Astrocyte of the cerebellum (primary cell): ENCODE results near the gene PLAC8L1.

Source experiments
- DNase-seq: peaks from one replicate; pipeline ENCODE4 v3.0.0-alpha.2; 2011; ENCODE audit warnings: low read depth
- H3K4me3 ChIP-seq: 2 replicates; pipeline ENCODE4 v1.5.1; 2011; ENCODE audit warnings: mild to moderate bottlenecking, low read depth, low read length, moderate library complexity
- in situ Hi-C: cut with HindIII; loops from 2 replicates; pipeline ENCODE4 v1.10.0; 2017; ENCODE audit warnings: low sequenced_read_pairs
- TF ChIP-seq, protein P1 (sequence below): IDR thresholded peaks from 2 replicates; pipeline ENCODE4 v1.5.1; 2012; ENCODE audit warnings: low read length, low read depth, moderate library complexity, mild to moderate bottlenecking; ENCODE audit errors: missing control alignments

Gene PLAC8L1

DNA sequence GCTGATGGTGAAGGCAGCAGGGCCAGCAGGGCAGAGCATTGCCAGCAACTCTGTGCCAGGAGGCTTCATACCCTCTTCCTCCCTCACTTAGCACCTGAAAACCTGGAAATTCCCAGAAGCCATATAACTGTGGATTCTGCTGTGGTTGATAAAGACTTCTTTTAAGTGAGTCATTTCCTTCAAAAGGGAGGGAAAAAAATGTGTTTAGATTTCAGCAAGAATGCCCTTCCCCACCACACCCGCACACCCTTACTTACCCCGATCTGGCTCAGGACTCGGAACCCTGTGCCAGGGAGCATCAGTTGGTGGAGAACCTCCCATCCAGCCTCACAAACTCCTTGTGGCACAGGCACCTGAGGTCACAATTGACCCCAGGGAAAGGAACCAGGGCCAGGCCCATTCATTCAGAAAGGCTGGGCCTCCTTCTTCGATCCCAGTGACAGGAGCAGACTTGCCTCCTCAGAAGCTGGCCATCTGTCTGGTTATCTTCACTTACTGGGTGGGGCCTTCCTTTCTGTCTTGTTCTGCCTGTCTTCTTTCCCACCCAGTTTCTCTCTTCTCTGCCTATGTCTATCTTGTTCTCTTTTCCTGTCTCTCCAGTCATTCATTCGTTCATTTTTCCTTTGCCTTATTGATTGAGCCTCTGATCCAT lies 62.6 kb downstream of the PLAC8L1 start:
- in situ Hi-C loops: no loop called here
- H3K4me3 ChIP-seq: no peak overlapping the region
- peak; percentile 34 for DNase-seq
- TF ChIP-seq, protein P1, sequence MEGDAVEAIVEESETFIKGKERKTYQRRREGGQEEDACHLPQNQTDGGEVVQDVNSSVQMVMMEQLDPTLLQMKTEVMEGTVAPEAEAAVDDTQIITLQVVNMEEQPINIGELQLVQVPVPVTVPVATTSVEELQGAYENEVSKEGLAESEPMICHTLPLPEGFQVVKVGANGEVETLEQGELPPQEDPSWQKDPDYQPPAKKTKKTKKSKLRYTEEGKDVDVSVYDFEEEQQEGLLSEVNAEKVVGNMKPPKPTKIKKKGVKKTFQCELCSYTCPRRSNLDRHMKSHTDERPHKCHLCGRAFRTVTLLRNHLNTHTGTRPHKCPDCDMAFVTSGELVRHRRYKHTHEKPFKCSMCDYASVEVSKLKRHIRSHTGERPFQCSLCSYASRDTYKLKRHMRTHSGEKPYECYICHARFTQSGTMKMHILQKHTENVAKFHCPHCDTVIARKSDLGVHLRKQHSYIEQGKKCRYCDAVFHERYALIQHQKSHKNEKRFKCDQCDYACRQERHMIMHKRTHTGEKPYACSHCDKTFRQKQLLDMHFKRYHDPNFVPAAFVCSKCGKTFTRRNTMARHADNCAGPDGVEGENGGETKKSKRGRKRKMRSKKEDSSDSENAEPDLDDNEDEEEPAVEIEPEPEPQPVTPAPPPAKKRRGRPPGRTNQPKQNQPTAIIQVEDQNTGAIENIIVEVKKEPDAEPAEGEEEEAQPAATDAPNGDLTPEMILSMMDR: no peak

GRCh38 chr5:146041180-146041789 lies 64.1 kb downstream of the PLAC8L1 start:
- in situ Hi-C loops: no loop called here
- no peak for DNase-seq
- H3K4me3 ChIP-seq: no peak overlapping the region
- TF ChIP-seq, protein P1: peak; percentile 30

DNA sequence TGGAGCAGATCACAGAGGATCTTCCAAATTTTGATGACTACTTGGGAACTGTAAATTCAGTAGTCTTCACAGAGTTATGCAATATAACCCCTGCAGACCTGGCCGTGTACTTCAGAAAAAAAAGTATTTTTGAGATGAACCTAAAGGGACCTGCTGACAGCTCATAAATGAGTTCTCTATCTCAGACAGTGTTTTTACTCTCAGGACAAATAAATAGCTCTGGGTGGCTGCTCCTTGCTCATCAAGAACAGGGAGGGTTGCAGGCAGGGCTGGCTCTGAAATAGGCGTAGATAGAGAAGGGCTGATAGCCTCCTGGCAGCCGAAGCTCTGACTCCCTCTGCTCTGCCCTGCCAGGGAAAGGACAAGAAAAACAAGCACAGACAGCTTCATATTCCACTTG lies 64.8 kb downstream of the PLAC8L1 start:
- in situ Hi-C loops: no loop called here
- TF ChIP-seq, protein P1: no peak
- H3K4me3 ChIP-seq: no peak overlapping the region
- DNase-seq: no peak

DNA sequence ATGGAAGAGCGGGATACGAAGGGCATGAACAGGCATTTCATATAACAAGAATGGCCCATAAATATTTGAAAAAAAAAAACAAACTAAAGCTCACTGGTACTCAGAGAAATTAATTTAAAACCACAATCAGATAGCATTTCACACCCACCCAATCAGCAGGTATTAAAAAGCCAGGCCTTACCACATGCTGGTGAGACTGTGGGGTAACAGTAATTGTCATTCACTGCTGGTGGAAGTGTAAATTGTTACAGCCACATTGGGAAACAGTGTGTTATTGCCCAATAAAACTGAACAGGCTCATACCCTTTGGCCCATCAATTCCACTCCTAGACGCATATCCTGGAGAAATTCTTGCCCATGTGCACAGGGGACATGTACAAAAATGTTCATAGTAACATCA lies 66.0 kb downstream of the PLAC8L1 start:
- no peak for DNase-seq
- TF ChIP-seq, protein P1: no peak
- H3K4me3 ChIP-seq: no peak overlapping the region
- in situ Hi-C loops: no loop called here

- in situ Hi-C loops: no loop called here
- TF ChIP-seq, protein P1: no peak
- H3K4me3 ChIP-seq: no peak overlapping the region
- DNase-seq: no peak
These were observed 70.8 kb downstream of the PLAC8L1 start for GRCh38 chr5:146034605-146035004.
